GM20431 (cell line): ENCODE results near the gene UGCG.

Experiments used
- in situ Hi-C: fragments of 300-500 bp; cut with MseI, MboI; formaldehyde crosslinking; loops from one replicate; pipeline ENCODE4 v1.15.0; 2020; ENCODE audit warnings: low sequenced_read_pairs; ENCODE audit not compliant: unreplicated experiment

Gene UGCG

GRCh38 chr9:111915425-111915758, 18.8 kb downstream of the UGCG start:
- in situ Hi-C loops: no loop called here

- in situ Hi-C loops: no loop called here
Measured at GRCh38 chr9:111916234-111916645, 19.6 kb downstream of the UGCG start.

- in situ Hi-C loops: no loop called here
Measured at GRCh38 chr9:111917201-111917600, 20.6 kb downstream of the UGCG start.

- in situ Hi-C loops: no loop called here
Measured at GRCh38 chr9:111917980-111918379, 21.4 kb downstream of the UGCG start.

GRCh38 chr9:111919875-111920274, 23.3 kb downstream of the UGCG start:
- in situ Hi-C loops: no loop called here

- in situ Hi-C loops: no loop called here
Measured at GRCh38 chr9:111920531-111920930, 23.9 kb downstream of the UGCG start.

GRCh38 chr9:111922324-111923013, 25.9 kb downstream of the UGCG start:
- in situ Hi-C loops: no loop called here

GRCh38 chr9:111924281-111924680, 27.7 kb downstream of the UGCG start:
- in situ Hi-C loops: no loop called here

GRCh38 chr9:111925017-111925770, 28.6 kb downstream of the UGCG start:
- in situ Hi-C loops: no loop called here

- in situ Hi-C loops: no loop called here
Measured at GRCh38 chr9:111925784-111926183, 29.2 kb downstream of the UGCG start.

GRCh38 chr9:111926421-111926875, 29.8 kb downstream of the UGCG start:
- in situ Hi-C loops: no loop called here

- in situ Hi-C loops: no loop called here
Measured at GRCh38 chr9:111928359-111928720, 31.7 kb downstream of the UGCG start.

- in situ Hi-C loops: no loop called here
Measured at GRCh38 chr9:111934747-111935146, 38.1 kb downstream of the UGCG start.

- in situ Hi-C loops: no loop called here
Measured at GRCh38 chr9:111936391-111936790, 39.8 kb downstream of the UGCG start.

GRCh38 chr9:111937301-111937700, 40.7 kb downstream of the UGCG start:
- in situ Hi-C loops: no loop called here

GRCh38 chr9:111937781-111938426, 41.3 kb downstream of the UGCG start:
- in situ Hi-C loops: no loop called here

- in situ Hi-C loops: no loop called here
Measured at GRCh38 chr9:111938427-111938800, 41.8 kb downstream of the UGCG start.

- in situ Hi-C loops: no loop called here
Measured at GRCh38 chr9:111939322-111939721, 42.7 kb downstream of the UGCG start.

GRCh38 chr9:111940697-111941096, 44.1 kb downstream of the UGCG start:
- in situ Hi-C loops: no loop called here

GRCh38 chr9:111943200-111943599, 46.6 kb downstream of the UGCG start:
- in situ Hi-C loops: no loop called here

GRCh38 chr9:111943746-111944145, 47.1 kb downstream of the UGCG start:
- in situ Hi-C loops: no loop called here
